KMS-11 (cell line): Measurements from ENCODE around the gene SVOPL.

ENCODE experiments used
- H2AFZ ChIP-seq: fragments of 200-600 bp; sonication (generic); 2 replicates; pipeline ENCODE4 v1.6.1; 2016; ENCODE audit warnings: antibody characterized with exemption, mixed run types, low read depth
- H3K27ac ChIP-seq: fragments of 200-600 bp; sonication (generic); 2 replicates; pipeline ENCODE4 v1.6.1; 2016; ENCODE audit warnings: mild to moderate bottlenecking, mixed run types
- H3K27me3 ChIP-seq: fragments of 200-600 bp; sonication (generic); 2 replicates; pipeline ENCODE4 v1.6.1; 2017; ENCODE audit warnings: mild to moderate bottlenecking, low read depth, mixed run types, moderate library complexity; ENCODE audit not compliant: insufficient read depth
- H3K36me3 ChIP-seq: fragments of 200-600 bp; sonication (generic); 2 replicates; pipeline ENCODE4 v1.6.1; 2017; ENCODE audit warnings: mild to moderate bottlenecking, mixed run types; ENCODE audit not compliant: insufficient read depth
- H3K4me1 ChIP-seq: fragments of 200-600 bp; sonication (generic); 2 replicates; pipeline ENCODE4 v1.6.1; 2016; ENCODE audit warnings: mild to moderate bottlenecking, low read depth, mixed run types; ENCODE audit not compliant: poor library complexity, severe bottlenecking
- H3K4me2 ChIP-seq: fragments of 200-600 bp; sonication (generic); 2 replicates; pipeline ENCODE4 v1.7.0; 2016; ENCODE audit warnings: mild to moderate bottlenecking, mixed run types
- H3K4me3 ChIP-seq: fragments of 200-600 bp; sonication (generic); IDR thresholded peaks from 2 replicates; pipeline ENCODE4 v1.6.1; 2017; ENCODE audit warnings: low read depth, low read length, mixed read lengths; ENCODE audit not compliant: insufficient read depth
- H3K79me2 ChIP-seq: fragments of 200-600 bp; sonication (generic); 2 replicates; pipeline ENCODE4 v1.6.1; 2016; ENCODE audit warnings: low read depth, mixed run types; ENCODE audit not compliant: insufficient read depth
- H3K9ac ChIP-seq: fragments of 200-600 bp; sonication (generic); 2 replicates; pipeline ENCODE4 v1.6.1; 2016; ENCODE audit warnings: mild to moderate bottlenecking, mixed run types
- H4K20me1 ChIP-seq: fragments of 200-600 bp; sonication (generic); 2 replicates; pipeline ENCODE4 v1.6.1; 2016; ENCODE audit warnings: mild to moderate bottlenecking, mixed run types; ENCODE audit not compliant: insufficient read depth
- TF ChIP-seq, protein P1 (sequence below): fragments of 200-600 bp; sonication (generic); conservative IDR thresholded peaks from 2 replicates; pipeline ENCODE4 v1.6.1; 2017; ENCODE audit warnings: low read depth, mild to moderate bottlenecking, antibody characterized with exemption, low read length, moderate library complexity, mixed read lengths

Gene SVOPL

DNA sequence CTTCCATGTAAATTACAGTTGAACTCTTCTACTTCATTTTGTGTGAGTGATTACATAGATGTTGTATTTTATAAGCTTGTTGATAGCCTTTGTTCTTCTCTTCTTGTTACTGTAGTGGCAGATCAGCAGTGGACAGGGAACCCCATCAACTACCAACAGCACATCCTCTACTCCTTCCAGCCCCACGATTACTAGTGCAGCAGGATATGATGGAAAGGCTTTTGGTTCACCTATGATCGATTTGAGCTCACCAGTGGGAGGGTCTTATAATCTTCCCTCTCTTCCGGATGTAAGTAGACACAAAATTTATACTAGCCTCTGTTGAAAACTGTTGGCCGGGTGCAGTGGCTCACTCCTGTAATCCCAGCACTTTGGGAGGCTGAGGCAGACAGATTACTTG is 130.4 kb downstream of the SVOPL start:
- no peaks in the 10 kb centered on the region for H3K79me2 ChIP-seq
- H3K9ac ChIP-seq, result no peak overlapping the region
- no peaks in the 10 kb centered on the region for H3K27me3 ChIP-seq
- no peaks in the 10 kb centered on the region for H4K20me1 ChIP-seq
- H2AFZ ChIP-seq, result no peak overlapping the region
- no peaks in the 10 kb centered on the region; the same call in 1 of the 2 replicates for H3K36me3 ChIP-seq
- no peaks in the 10 kb centered on the region for H3K4me1 ChIP-seq
- H3K4me3 ChIP-seq, result no peak overlapping the region
- no peak overlapping the region for H3K27ac ChIP-seq
- H3K4me2 ChIP-seq, result no peak overlapping the region
- TF ChIP-seq, protein P1, sequence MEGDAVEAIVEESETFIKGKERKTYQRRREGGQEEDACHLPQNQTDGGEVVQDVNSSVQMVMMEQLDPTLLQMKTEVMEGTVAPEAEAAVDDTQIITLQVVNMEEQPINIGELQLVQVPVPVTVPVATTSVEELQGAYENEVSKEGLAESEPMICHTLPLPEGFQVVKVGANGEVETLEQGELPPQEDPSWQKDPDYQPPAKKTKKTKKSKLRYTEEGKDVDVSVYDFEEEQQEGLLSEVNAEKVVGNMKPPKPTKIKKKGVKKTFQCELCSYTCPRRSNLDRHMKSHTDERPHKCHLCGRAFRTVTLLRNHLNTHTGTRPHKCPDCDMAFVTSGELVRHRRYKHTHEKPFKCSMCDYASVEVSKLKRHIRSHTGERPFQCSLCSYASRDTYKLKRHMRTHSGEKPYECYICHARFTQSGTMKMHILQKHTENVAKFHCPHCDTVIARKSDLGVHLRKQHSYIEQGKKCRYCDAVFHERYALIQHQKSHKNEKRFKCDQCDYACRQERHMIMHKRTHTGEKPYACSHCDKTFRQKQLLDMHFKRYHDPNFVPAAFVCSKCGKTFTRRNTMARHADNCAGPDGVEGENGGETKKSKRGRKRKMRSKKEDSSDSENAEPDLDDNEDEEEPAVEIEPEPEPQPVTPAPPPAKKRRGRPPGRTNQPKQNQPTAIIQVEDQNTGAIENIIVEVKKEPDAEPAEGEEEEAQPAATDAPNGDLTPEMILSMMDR, result no peak

DNA sequence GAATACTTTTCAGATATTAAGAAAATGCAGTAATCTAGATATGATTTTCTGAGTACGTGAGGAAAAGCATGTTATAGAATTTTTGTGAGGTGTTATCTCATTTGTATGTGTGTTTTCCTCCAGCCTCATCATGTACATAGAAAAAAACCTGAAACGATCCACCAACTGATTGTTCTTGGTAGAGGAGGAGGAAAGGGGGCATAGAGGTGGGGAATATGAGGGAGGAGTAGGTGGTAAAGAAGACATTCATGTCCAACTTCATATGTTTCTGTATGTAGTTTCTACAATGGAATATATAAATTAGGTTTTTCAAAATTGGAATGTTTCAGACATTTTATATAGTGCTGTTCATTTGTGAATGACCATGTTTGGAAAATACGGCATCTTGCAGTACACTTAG is 131.7 kb downstream of the SVOPL start:
- Histone ChIP-seq H3K79me2 (no peaks in the 10 kb centered on the region), H2AFZ (no peak overlapping the region), H3K4me2 (no peak overlapping the region), H3K4me1 (no peaks in the 10 kb centered on the region), H3K36me3 (no peaks in the 10 kb centered on the region; the same call in 1 of the 2 replicates), H4K20me1 (no peaks in the 10 kb centered on the region), H3K9ac (no peak overlapping the region), H3K27me3 (no peaks in the 10 kb centered on the region), H3K4me3 (no peak overlapping the region), H3K27ac (no peak overlapping the region)
- TF ChIP-seq, protein P1, result no peak

DNA sequence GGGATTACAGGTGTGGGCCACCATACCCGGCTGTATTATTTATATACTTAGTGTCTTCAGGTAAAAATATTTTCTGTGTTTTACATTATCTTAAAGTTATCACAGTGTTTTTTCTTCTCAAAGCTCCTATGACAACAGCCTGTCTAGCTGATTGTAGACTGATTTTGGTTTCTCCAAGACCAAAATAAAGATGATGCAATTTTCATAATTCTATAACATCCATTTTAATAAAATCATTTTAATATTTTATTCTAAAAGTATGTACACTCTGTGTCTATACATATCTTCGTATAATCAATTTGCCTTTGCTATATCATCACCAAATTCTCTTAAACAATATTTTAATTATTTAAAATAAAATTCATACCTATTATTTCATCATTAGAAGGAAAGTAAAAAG is 132.5 kb downstream of the SVOPL start:
- no peak overlapping the region for H3K4me3 ChIP-seq
- TF ChIP-seq, protein P1, result no peak
- no peak overlapping the region for H3K9ac ChIP-seq
- no peaks in the 10 kb centered on the region for H3K79me2 ChIP-seq
- H2AFZ ChIP-seq, result no peak overlapping the region
- no peak overlapping the region for H3K27ac ChIP-seq
- H3K4me1 ChIP-seq, result no peaks in the 10 kb centered on the region
- H3K36me3 ChIP-seq, result no peaks in the 10 kb centered on the region; the same call in 1 of the 2 replicates
- H3K27me3 ChIP-seq, result no peaks in the 10 kb centered on the region
- no peaks in the 10 kb centered on the region for H4K20me1 ChIP-seq
- no peak overlapping the region for H3K4me2 ChIP-seq

DNA sequence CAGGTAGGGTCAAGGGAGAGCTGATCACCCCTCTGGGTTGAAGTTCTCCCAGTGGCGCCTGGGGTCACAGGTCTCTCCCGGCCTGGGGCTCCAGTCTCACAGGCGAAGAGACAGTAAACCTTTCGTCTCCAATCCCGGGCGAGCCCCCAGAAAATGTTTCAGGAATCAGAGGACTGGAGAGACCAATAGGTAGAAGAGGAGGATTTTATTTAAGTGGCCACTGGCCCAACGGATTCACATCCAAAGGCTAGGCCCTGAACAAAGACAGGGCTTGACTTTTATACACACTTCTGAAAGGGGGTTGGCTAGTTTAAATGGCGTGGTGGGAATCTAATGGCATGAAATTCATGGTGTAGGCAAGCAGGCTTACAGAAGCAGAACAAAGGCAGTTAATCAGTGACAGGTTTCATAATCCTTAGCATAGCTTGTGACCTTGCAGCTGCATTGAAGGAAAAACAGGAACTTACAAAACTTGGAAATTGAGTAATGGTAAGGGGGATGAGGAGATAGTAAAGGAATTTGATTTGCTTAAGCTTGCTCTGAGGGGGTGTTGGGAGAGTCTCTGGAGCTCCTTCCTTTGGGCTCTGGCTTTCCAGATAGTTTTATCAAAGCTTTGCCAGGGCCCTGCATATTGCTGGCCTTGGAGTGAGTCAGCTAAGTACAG is 135.6 kb downstream of the SVOPL start:
- H3K27me3 ChIP-seq, result no peaks in the 10 kb centered on the region
- H3K4me1 ChIP-seq, result no peaks in the 10 kb centered on the region
- H3K9ac ChIP-seq, result no peak overlapping the region
- no peak overlapping the region for H3K4me2 ChIP-seq
- no peak overlapping the region for H2AFZ ChIP-seq
- no peaks in the 10 kb centered on the region for H3K79me2 ChIP-seq
- H3K27ac ChIP-seq, result no peak overlapping the region
- no peak overlapping the region for H3K4me3 ChIP-seq
- no peaks in the 10 kb centered on the region for H4K20me1 ChIP-seq
- TF ChIP-seq, protein P1, result no peak
- no peaks in the 10 kb centered on the region; the same call in 1 of the 2 replicates for H3K36me3 ChIP-seq
